Measurements from ENCODE around the gene PRSS2.

PRSS2 gene

DNA sequence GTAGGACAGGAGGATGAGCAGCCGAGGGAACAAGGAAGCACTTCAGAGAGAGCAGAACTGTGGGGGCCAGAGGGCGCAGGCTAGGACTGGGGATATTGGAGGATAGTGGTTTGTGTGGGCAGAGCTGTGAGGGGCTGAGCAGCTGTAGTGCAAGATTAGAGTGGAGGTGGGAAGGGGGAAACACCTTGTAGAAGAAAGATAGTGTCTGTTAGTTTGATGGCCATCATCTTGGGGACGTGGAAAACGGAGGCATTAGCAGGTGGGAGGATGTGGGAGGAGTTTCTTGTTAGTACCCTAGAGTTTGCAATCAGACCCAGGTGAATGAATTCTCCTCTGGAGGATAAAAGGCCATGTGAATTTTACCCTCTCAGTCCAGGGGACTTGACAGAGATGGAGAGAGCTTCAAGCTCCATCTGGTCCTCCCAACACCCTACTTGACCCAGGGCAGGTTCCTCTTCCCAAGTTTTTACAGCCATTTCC lies 34.0 kb downstream of the PRSS2 start:
- TF ChIP-seq, protein P1, sequence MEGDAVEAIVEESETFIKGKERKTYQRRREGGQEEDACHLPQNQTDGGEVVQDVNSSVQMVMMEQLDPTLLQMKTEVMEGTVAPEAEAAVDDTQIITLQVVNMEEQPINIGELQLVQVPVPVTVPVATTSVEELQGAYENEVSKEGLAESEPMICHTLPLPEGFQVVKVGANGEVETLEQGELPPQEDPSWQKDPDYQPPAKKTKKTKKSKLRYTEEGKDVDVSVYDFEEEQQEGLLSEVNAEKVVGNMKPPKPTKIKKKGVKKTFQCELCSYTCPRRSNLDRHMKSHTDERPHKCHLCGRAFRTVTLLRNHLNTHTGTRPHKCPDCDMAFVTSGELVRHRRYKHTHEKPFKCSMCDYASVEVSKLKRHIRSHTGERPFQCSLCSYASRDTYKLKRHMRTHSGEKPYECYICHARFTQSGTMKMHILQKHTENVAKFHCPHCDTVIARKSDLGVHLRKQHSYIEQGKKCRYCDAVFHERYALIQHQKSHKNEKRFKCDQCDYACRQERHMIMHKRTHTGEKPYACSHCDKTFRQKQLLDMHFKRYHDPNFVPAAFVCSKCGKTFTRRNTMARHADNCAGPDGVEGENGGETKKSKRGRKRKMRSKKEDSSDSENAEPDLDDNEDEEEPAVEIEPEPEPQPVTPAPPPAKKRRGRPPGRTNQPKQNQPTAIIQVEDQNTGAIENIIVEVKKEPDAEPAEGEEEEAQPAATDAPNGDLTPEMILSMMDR (IDR thresholded peaks at IDR 0.05) = no peak
- H3K4me1 Mint-ChIP-seq = no peaks in the 10 kb centered on the region
- no peaks in the 10 kb centered on the region for H3K9me3 Mint-ChIP-seq
- no peak for DNase-seq
- H3K36me3 Mint-ChIP-seq (ENCODE audit: low read depth) = no peaks in the 10 kb centered on the region
- H3K27me3 Mint-ChIP-seq (ENCODE audit: low read depth, poor library complexity) = peaks cover 85% of the 10 kb centered on the region
- no peak overlapping the region for H3K27ac Mint-ChIP-seq
- H3K4me3 Mint-ChIP-seq = no peak overlapping the region

DNA sequence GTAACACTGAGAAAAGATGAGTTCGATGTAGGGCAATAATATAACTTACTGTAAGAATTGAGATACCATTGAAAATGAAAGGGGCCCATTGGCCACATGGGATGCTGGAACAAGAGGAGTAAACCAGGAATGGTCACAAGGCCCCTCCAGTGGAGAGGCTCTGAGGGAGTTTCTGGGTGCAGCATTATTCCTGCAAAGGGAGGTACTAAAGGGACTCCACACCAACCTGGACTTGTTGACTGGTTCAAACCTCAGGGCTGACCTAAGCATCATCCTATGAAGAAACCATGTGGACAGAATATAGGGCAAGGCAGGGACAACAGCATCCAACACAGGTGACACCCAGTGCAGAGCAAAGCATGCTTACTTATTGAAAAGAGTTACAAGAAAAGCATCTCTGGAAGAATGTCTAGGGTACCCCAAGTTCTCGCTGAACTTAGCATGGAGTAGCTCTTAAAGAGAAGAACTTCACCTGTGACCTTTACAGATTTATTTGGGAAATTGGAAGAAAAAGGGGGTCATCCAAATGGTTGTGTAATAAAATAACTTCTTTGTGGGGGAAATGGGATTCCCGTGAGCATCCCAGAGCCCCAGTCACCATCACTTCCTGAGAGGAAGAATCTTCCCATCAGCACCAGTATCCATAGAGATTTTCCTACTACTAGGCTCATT lies 34.7 kb downstream of the PRSS2 start:
- Mint-ChIP-seq H3K4me1 (no peaks in the 10 kb centered on the region), H3K27me3 (ENCODE audit: low read depth, poor library complexity) (peaks cover 81% of the 10 kb centered on the region), H3K9me3 (no peaks in the 10 kb centered on the region), H3K36me3 (ENCODE audit: low read depth) (no peaks in the 10 kb centered on the region), H3K27ac (no peak overlapping the region), H3K4me3 (no peak overlapping the region)
- TF ChIP-seq, protein P1 (IDR thresholded peaks at IDR 0.05) = no peak
- no peak for DNase-seq

DNA sequence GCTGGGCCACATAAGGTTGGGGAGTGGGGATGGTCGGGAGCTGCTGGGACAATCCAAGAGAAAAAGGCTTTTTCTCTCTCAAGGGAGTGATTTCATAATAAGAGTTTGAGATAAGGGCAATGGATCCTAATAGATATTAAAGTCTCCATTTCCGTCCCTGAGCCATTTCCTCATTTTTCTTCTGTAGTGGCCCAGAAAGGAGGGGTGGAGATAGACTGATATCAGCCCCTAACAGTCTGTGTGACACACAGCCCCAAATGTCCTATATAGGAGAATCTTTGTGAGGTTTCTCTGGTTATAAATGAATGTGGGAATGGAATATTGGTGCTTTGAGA lies 35.2 kb downstream of the PRSS2 start:
- TF ChIP-seq, protein P1 (IDR thresholded peaks at IDR 0.05) = no peak
- H3K4me1 Mint-ChIP-seq = no peaks in the 10 kb centered on the region
- H3K27ac Mint-ChIP-seq = no peak overlapping the region
- H3K36me3 Mint-ChIP-seq (ENCODE audit: low read depth) = no peaks in the 10 kb centered on the region
- H3K27me3 Mint-ChIP-seq (ENCODE audit: low read depth, poor library complexity) = peaks cover 76% of the 10 kb centered on the region
- DNase-seq = no peak
- H3K4me3 Mint-ChIP-seq = no peak overlapping the region
- H3K9me3 Mint-ChIP-seq = no peaks in the 10 kb centered on the region

DNA sequence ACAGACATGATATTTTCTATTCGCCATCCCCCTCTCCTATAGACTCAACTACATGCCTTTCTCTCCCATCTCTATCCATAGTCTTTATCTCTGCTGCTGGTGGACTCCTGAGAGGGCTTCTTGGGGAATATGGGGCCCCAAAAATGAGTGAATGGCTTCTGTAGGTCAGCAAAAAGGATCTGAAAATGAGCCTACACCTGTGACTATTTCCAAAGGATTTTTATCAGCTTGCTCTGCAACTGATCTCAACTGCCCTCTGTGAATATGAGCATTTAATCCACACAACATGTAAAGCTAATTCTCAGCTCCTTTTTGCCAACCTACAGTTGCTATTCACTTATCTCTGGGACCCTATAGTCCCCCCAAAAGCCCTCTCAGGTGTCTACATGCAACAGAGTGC lies 36.2 kb downstream of the PRSS2 start:
- peaks cover 78% of the 10 kb centered on the region for H3K27me3 Mint-ChIP-seq (ENCODE audit: low read depth, poor library complexity)
- H3K27ac Mint-ChIP-seq = no peak overlapping the region
- H3K36me3 Mint-ChIP-seq (ENCODE audit: low read depth) = no peaks in the 10 kb centered on the region
- DNase-seq = no peak
- no peak overlapping the region for H3K4me3 Mint-ChIP-seq
- no peaks in the 10 kb centered on the region for H3K4me1 Mint-ChIP-seq
- H3K9me3 Mint-ChIP-seq = no peaks in the 10 kb centered on the region
- TF ChIP-seq, protein P1 (IDR thresholded peaks at IDR 0.05) = no peak

DNA sequence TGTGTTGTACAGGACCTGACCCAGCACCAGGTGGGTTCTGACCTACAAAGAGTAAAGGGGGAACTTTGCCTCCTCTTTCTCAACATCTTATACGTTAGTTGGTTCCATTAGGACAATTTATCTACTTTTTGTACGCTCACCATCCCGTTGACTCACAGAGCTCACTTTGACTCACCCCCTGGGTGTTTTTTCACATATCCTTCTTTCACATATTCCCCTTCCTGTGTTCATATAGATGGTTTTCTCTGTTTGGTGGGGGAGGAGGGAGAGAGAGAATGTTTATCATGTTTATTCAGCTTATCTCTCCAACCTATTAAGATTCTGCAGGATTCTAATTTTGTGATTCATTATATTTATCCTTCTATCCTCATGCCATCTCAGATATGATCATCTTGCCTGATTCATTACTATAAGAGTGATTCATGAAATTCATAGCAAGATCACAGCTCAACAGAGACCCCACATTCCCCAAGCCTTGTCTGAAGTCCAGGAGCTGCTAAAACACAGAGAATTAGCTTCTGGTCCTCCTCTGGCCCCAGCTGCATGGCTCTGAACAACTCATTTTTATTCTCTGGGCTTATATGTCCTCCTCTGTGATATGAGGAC lies 37.2 kb downstream of the PRSS2 start:
- Mint-ChIP-seq H3K27me3 (ENCODE audit: low read depth, poor library complexity) (peaks cover 82% of the 10 kb centered on the region), H3K4me1 (no peaks in the 10 kb centered on the region), H3K4me3 (no peak overlapping the region), H3K9me3 (no peaks in the 10 kb centered on the region), H3K36me3 (ENCODE audit: low read depth) (no peaks in the 10 kb centered on the region), H3K27ac (no peak overlapping the region)
- DNase-seq = no peak
- TF ChIP-seq, protein P1 (IDR thresholded peaks at IDR 0.05) = no peak

DNA sequence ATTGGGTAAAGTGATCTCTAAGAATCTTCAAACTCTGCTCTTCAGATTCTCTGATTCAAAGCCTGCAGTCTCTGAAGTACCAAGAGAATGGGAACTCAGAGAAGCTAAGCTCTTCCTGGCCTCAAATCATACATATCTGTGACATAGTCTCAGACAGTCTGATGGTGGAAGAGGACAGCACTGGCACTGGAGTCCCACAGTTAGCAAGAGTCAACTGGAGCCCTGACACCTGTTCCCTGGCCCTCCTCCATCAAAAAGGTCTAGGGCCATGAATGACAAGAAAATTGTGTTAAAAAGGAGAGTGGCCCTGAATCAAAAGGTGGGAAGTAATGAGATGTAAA lies 37.7 kb downstream of the PRSS2 start:
- TF ChIP-seq, protein P1 (IDR thresholded peaks at IDR 0.05) = no peak
- no peaks in the 10 kb centered on the region for H3K4me1 Mint-ChIP-seq
- DNase-seq = no peak
- H3K4me3 Mint-ChIP-seq = no peak overlapping the region
- no peaks in the 10 kb centered on the region for H3K36me3 Mint-ChIP-seq (ENCODE audit: low read depth)
- peaks cover 83% of the 10 kb centered on the region for H3K27me3 Mint-ChIP-seq (ENCODE audit: low read depth, poor library complexity)
- no peaks in the 10 kb centered on the region for H3K9me3 Mint-ChIP-seq
- H3K27ac Mint-ChIP-seq = no peak overlapping the region
